Fibroblast of mammary gland (primary cell): Measurements from ENCODE around the gene MC2R.

Experiments used
- DNase-seq: peaks from one replicate; pipeline ENCODE4 v3.0.0-alpha.2; 2010; ENCODE audit warnings: low read depth
- H3K4me3 ChIP-seq: 2 replicates; pipeline ENCODE4 v1.5.1; 2011; ENCODE audit warnings: low read depth, mild to moderate bottlenecking, low read length, moderate library complexity; ENCODE audit not compliant: control insufficient read depth
- TF ChIP-seq, protein P1 (sequence below): conservative IDR thresholded peaks from 2 replicates; pipeline ENCODE4 v1.5.1; 2011; ENCODE audit warnings: low read depth, low read length, inconsistent platforms; ENCODE audit not compliant: control insufficient read depth, insufficient read depth

The MC2R gene

DNA sequence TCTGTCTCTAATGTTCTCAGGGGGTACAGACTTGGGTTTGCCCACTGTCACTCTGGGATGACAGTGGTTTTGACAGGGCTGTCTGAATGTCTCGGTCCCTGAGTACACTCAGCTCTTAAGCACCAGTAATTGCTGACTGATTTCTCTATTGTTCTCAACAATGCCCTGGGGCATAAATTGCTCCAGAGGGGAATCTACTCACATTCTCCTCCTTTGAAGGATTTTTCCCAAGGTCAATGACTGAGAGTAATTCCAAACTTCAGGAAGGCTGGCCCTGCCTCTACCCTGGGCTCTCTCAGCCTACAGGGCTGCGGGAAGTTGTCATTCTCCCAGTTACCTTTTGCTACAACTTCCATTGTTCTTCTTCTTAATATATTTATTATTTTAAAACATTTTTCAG is 36.5 kb downstream of the MC2R start:
- H3K4me3 ChIP-seq = no peak overlapping the region
- no peak for DNase-seq
- TF ChIP-seq, protein P1, sequence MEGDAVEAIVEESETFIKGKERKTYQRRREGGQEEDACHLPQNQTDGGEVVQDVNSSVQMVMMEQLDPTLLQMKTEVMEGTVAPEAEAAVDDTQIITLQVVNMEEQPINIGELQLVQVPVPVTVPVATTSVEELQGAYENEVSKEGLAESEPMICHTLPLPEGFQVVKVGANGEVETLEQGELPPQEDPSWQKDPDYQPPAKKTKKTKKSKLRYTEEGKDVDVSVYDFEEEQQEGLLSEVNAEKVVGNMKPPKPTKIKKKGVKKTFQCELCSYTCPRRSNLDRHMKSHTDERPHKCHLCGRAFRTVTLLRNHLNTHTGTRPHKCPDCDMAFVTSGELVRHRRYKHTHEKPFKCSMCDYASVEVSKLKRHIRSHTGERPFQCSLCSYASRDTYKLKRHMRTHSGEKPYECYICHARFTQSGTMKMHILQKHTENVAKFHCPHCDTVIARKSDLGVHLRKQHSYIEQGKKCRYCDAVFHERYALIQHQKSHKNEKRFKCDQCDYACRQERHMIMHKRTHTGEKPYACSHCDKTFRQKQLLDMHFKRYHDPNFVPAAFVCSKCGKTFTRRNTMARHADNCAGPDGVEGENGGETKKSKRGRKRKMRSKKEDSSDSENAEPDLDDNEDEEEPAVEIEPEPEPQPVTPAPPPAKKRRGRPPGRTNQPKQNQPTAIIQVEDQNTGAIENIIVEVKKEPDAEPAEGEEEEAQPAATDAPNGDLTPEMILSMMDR = no peak

DNA sequence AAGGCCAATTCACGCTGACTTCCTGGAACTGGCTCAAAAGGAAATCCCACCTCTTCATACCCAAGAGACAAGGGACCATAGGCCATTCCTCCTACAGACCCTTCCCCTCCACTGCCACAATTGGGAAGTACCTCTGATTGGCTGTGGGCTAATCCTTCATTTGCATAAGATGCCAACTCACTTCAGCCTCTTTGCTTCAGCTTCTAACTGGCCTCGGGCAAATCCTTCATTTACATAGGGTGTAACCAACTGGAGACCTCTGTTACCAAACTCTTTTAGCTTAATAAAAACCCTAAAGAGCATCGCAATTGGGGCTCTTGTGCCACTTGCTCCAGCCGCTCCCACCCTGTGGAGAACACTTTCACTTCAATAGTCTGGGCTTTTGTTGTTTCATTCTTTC is 38.2 kb downstream of the MC2R start:
- no peak for DNase-seq
- TF ChIP-seq, protein P1 = no peak
- H3K4me3 ChIP-seq = no peak overlapping the region

DNA sequence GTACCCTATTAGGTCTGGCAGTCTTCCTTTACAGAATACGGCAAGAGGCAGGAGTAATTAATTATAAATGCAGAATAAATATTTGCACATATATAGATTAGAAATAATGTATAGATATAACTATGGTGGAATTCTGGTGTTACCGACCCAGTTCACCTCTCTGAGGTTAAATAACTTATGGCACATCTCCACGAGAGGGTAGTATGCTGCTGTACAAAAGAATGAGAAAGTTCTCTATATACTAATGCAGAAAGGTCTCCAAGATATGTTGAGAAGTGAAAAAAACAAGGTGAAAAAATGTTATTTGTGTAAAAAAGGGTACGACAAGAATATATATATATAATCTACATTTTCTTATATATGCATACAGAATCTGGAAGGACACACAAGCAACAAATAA is 40.8 kb downstream of the MC2R start:
- no peak overlapping the region for H3K4me3 ChIP-seq
- no peak for DNase-seq
- TF ChIP-seq, protein P1 = no peak

DNA sequence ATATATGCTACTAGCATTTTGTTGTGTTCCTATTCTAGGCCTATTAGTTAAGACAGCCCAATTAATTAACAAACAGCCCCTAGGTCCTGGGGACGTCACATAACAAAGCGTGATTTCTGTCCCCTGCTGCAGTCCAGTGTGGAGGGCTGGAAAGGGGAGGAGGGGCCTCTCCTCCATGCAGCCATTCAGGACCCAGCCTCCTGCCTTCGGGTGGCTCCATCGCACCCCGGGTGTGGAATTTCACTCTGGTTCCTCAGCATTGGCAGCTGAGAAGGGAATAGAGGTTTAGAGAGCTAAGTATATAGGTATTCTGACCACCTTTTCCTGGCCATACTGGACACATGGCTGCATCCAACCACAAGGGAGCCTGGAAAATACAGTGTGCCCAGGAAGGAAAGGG is 42.4 kb downstream of the MC2R start:
- H3K4me3 ChIP-seq = no peak overlapping the region
- TF ChIP-seq, protein P1 = no peak
- DNase-seq = no peak

DNA sequence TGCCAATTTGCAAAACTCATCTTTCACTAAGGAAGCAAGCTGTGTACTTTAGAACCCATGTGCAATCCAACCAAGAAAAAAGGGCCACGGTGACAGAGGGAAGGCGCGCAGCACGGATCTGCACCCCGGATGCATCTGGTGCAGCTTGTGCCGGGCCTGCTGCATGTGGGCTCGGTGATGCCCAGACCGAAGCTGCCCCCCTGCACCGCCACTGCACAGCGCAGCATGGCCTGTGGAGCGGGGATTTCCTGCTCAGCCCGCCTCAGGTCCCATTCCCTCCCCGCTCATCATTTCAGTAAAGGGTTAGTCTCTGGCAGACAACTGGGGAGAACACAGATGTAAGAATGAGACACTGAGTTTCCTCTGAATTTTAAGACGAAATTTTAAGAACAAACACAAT is 43.0 kb downstream of the MC2R start:
- TF ChIP-seq, protein P1 = no peak
- no peak for DNase-seq
- H3K4me3 ChIP-seq = no peak overlapping the region

DNA sequence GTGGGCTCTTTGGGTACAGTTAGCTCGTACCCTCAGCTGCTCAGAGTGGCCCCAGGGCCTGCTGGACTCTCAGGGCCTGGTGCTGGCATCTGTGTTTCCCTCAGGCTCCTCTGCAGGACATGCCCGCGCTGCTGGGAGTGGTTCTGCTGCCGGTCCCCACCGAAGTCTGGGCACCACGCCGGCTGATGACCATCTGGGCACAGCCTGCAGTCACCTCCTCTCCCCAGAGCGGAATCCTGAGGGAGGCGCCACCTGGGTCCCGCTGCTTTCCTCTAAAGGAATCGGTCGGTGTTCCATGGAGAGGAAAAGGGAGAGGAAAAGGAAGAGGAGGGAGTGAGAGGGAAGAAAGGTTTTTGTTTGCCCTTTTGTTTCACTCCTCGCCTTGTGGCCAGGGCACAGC is 43.6 kb downstream of the MC2R start:
- TF ChIP-seq, protein P1 = no peak
- DNase-seq = no peak
- no peak overlapping the region for H3K4me3 ChIP-seq
